A549 (cell line): ENCODE measurements around the gene RHBDD2.
"Not testable (repeated sequence)": the region's sequence is repeated elsewhere in the genome, so short reads cannot be mapped to it uniquely, and the experiment has no call there.

Experiments
- CHD2 ChIP-seq: fragments of 150-350 bp; IDR thresholded peaks from 2 replicates; pipeline ENCODE4 v1.6.1; 2014; ENCODE audit warnings: low read length; ENCODE audit not compliant: partially characterized antibody
- CTCF ChIP-seq: fragments of >200 bp; sonication (Bioruptor Twin); formaldehyde crosslinking; IDR thresholded peaks from 3 replicates; pipeline ENCODE4 v1.5.1; 2016
- E2F6 ChIP-seq: IDR thresholded peaks from 2 replicates; pipeline ENCODE4 v1.6.1; 2012; ENCODE audit warnings: low read depth, borderline replicate concordance
- EP300 ChIP-seq, 2 experiments: fragments of >200 bp; sonication (Bioruptor Twin); formaldehyde crosslinking; IDR thresholded peaks; 2 replicates in 1 of 2; 3 replicates in 1 of 2; pipeline ENCODE4 v1.6.1; 2016 to 2017
- HMGXB4 ChIP-seq: fragments of 250-450 bp; sonication (Bioruptor Pico); IDR thresholded peaks from 2 replicates; pipeline ENCODE4 v1.5.0; 2021; ENCODE audit warnings: mild to moderate bottlenecking, moderate library complexity, borderline replicate concordance
- JUN ChIP-seq, 2 experiments: fragments of >200 bp; sonication (Bioruptor Twin); formaldehyde crosslinking; IDR thresholded peaks; 2 replicates in 1 of 2; 3 replicates in 1 of 2; pipeline ENCODE4 v1.6.1; 2016 to 2017
- MAX ChIP-seq: IDR thresholded peaks from 2 replicates; pipeline ENCODE4 v1.6.1; 2012
- POLR2A ChIP-seq: IDR thresholded peaks from 2 replicates; pipeline ENCODE4 v1.6.1; 2012; ENCODE audit warnings: mild to moderate bottlenecking, low read length
- RAD21 ChIP-seq, 2 experiments: fragments of >200 bp in 1 of 2; sonication (Bioruptor Twin) in 1 of 2; formaldehyde crosslinking in 1 of 2; IDR thresholded peaks in 1 of 2; conservative IDR thresholded peaks in 1 of 2; 2 replicates in 1 of 2; 3 replicates in 1 of 2; pipeline ENCODE4 v1.6.1; 2012 to 2018; ENCODE audit warnings: inconsistent platforms in 1 of 2
- RCOR1 ChIP-seq: fragments of 150-350 bp; IDR thresholded peaks from 2 replicates; pipeline ENCODE4 v1.6.1; 2014; ENCODE audit warnings: antibody characterized with exemption, low read length, low read depth
- REST ChIP-seq: fragments of 200-600 bp; sonication (generic); IDR thresholded peaks from 2 replicates; pipeline ENCODE4 v1.6.1; 2016; ENCODE audit warnings: antibody characterized with exemption, mild to moderate bottlenecking, moderate library complexity
- SMC3 ChIP-seq: fragments of >200 bp; sonication (Bioruptor Twin); formaldehyde crosslinking; IDR thresholded peaks from 3 replicates; pipeline ENCODE4 v1.6.1; 2018; ENCODE audit warnings: inconsistent platforms
- ZC3H11A ChIP-seq: fragments of 450-650 bp; IDR thresholded peaks from 2 replicates; pipeline ENCODE4 v1.6.1; 2014; ENCODE audit warnings: antibody characterized with exemption, mild to moderate bottlenecking

- TF ChIP-seq CTCF; RAD21 (conservative IDR thresholded peaks at IDR 0.05 in 1 of 2, IDR thresholded peaks at IDR 0.05 in 1 of 2); JUN (IDR thresholded peaks at IDR 0.05); REST; E2F6; EP300 (IDR thresholded peaks at IDR 0.05); SMC3; CHD2; POLR2A; RCOR1; HMGXB4 (CRISPR knock-in tag); ZC3H11A; MAX: not testable (repeated sequence)
Measured at GRCh38 chr7:75838281-75838930, 40.4 kb upstream of the RHBDD2 start.
